ENCODE measurements around the gene CDH7.

CDH7 gene, protein sequence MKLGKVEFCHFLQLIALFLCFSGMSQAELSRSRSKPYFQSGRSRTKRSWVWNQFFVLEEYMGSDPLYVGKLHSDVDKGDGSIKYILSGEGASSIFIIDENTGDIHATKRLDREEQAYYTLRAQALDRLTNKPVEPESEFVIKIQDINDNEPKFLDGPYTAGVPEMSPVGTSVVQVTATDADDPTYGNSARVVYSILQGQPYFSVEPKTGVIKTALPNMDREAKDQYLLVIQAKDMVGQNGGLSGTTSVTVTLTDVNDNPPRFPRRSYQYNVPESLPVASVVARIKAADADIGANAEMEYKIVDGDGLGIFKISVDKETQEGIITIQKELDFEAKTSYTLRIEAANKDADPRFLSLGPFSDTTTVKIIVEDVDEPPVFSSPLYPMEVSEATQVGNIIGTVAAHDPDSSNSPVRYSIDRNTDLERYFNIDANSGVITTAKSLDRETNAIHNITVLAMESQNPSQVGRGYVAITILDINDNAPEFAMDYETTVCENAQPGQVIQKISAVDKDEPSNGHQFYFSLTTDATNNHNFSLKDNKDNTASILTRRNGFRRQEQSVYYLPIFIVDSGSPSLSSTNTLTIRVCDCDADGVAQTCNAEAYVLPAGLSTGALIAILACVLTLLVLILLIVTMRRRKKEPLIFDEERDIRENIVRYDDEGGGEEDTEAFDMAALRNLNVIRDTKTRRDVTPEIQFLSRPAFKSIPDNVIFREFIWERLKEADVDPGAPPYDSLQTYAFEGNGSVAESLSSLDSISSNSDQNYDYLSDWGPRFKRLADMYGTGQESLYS

GRCh38 chr18:65750389-65751154 lies at the start of gene CDH7:
Gene CDH7 (plus strand): TSS chr18:65751012. CDS start chr18:65762843, 11,831 bp downstream.
- DNase-seq (ENCODE audit: low read depth), result no peak

DNA sequence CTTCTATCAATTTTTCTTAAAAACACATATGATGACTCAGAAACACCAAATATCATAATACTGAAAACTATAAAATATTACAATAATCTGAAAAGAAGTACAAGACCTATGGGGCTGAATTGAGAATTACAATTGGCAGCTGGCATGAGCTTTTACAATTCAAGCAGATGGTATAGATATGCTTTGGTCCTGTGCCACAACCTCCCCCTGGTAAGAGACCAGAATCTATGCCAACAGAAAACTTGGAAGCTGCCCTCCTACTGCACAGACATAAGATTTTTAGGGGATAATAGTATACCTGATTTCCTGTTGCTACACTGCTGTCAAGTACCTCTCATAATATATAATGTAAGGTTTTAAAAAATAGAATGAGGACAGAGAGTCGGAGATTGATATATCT lies 46.8 kb upstream of the CDH7 start:
- no peak for DNase-seq (ENCODE audit: low read depth)

GRCh38 chr18:65706646-65707045 lies 44.2 kb upstream of the CDH7 start:
- DNase-seq (ENCODE audit: low read depth), result no peak

GRCh38 chr18:65711493-65711892 lies 39.3 kb upstream of the CDH7 start:
- no peak for DNase-seq (ENCODE audit: low read depth)

- DNase-seq (ENCODE audit: low read depth), result no peak
Observed at GRCh38 chr18:65721619-65722018, 29.2 kb upstream of the CDH7 start.

- DNase-seq (ENCODE audit: low read depth), result no peak
Observed at GRCh38 chr18:65725251-65726050, 25.4 kb upstream of the CDH7 start.

DNA sequence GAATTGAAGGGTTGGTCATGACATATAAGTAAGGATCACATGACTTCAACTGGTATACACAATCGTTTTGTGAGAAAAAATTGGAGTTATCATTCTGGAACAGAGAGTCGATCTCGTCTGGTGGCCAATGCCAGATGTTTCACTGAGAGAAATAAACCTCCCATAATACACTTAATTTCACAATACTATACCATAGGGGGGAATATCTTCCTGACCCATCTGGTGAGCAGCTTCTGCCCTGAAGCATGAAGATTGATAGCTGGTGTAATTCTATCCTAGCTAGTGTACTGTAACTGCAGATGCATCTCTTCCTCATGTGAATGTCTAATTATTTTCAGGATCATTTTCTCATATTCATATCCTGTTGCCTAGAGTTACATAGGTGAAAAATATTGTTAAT lies 15.7 kb upstream of the CDH7 start:
- no peak for DNase-seq (ENCODE audit: low read depth)

- no peak for DNase-seq (ENCODE audit: low read depth)
Observed at GRCh38 chr18:65737471-65737955, 13.3 kb upstream of the CDH7 start.

GRCh38 chr18:65746936-65747335 lies 3.9 kb upstream of the CDH7 start:
- DNase-seq (ENCODE audit: low read depth), result no peak

GRCh38 chr18:65748321-65748720 lies 2.5 kb upstream of the CDH7 start:
- no peak for DNase-seq (ENCODE audit: low read depth)

DNA sequence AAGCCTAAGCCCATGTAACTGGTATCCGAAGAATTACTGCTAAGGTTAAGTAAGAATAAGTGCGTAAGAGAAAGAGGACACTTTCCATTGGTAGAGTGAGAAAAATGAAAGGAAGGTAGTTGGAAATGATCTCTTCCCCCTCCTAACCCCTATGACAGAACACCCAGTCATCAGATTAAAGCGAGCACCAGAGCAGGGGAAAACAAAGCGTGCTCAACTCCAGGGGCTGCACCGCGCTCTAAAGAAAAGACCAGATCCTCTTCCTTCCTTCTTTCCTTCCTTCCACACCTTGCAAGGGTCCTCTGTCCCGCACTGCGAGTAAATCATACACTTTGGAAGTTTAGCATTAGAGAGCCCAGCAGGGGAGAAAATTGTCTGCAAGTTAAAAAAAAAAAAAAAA lies 971 bp upstream of the CDH7 start:
- DNase-seq (ENCODE audit: low read depth), result no peak

- no peak for DNase-seq (ENCODE audit: low read depth)
Observed at GRCh38 chr18:65751155-65752085, 608 bp downstream of the CDH7 start.

DNA sequence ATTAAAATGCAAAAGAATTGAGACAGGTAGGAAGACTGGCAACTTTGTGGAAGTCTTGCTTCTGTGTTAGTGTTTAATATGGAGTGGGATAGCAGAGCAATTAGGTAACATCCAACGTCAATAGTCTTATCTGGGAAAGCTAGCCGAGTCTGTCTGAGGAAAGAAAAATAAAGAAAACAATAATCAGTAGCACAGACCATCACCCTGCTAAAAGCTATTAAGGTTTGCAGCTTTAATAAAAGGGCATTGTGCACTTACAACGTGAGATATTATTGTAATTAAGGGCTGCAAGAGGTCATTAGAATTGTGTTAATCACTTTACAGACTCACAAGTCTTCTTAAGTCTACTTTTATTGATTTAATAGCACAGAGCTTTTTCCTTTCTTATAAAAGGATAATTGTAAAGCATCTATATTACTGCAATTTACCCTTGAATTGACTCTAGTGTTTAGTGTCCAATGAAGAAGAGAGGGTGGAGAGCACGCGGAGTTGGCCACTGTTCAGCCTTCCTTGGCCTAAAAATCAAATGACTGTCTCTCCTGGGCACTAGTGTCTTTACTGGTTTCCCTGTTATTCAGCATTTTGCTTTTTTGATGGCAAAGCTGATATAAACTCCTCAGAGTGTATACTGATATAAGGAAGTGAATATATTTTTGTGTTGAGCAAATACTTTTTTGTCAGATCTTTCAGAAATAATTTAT lies 2.0 kb downstream of the CDH7 start:
- no peak for DNase-seq (ENCODE audit: low read depth)

- DNase-seq (ENCODE audit: low read depth), result no peak
Observed at GRCh38 chr18:65753520-65753919, 2.7 kb downstream of the CDH7 start.

DNA sequence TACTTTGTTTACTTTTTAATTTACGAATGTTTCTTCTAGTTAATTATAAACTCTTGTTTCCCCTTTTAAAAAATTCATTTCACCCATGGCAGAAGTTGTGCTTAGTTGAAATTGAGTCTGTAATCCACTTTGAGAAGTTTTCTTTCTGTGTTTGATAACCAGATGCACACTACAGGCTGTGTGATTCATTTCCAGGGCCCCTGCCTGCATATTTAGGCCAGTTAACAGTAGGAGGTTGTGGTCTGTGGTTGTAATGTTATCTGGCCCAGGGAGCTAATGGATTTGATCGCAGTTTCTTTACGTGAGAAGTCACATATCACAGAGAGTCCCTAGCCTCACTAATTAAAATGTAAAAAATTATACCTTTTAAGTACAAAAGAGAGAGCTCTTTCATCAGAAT lies 3.3 kb downstream of the CDH7 start:
- no peak for DNase-seq (ENCODE audit: low read depth)

GRCh38 chr18:65755616-65756015 lies 4.8 kb downstream of the CDH7 start:
- no peak for DNase-seq (ENCODE audit: low read depth)

- DNase-seq (ENCODE audit: low read depth), result no peak
Observed at GRCh38 chr18:65760457-65760856, 9.6 kb downstream of the CDH7 start.

DNA sequence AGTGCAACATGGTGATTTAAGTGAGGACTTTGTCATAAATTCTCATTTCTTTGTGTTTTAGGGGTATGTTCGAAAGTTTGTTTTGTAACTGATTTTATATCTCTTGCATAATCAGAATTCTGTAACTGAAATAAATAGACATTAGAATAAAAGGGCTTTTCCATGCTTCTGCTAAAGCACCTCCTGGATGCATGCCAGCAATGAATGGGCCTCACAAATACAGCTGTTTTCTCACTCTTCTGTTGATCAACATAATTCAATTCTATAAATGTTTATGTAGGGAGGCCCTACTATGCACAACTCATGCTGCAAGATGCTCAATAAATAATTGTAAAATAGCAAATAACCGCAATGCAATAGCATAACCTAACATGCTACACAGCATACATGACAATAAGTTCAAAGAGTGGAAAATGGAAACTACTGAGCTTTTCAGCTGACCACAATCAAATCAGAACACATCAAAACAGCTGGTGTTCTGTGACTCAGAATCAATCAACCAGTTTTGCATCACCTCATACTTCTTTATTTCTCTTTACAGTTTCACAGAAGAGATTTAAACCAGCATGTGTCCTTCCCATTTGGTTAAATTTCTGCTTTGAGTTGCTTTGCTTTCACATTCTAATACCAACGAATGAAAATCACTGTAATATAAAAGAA lies 11.0 kb downstream of the CDH7 start:
- no peak for DNase-seq (ENCODE audit: low read depth)

DNA sequence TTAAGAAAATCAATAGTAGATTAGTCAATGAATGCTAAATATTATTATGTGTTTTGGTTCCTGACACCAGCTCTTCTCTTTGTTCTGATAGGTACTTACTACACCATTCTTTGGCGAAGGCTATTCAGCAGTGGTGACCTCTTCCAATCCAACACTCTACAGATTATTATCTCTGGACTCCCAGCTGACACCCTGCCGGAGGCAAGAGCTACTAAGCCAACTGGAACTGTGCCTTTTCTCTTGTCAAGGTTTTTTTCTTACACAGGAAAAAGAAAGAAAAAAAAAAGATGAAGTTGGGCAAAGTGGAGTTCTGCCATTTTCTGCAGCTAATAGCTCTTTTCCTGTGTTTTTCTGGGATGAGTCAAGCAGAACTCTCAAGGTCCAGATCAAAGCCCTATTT lies 11.7 kb downstream of the CDH7 start:
- no peak for DNase-seq (ENCODE audit: low read depth)
